ENCODE results near the gene TEX261.
A peak's percentile ranks its signal among the peaks of the same experiment; 100 is the strongest.

The TEX261 gene

GRCh38 chr2:70948337-70949003 lies 46.2 kb downstream of the TEX261 start:
- peak; percentile 77 for DNase-seq (ENCODE audit: low read depth)
- H3K4me3 ChIP-seq (ENCODE audit: low read depth, low read length), result no peak overlapping the region
- TF ChIP-seq, protein P1, sequence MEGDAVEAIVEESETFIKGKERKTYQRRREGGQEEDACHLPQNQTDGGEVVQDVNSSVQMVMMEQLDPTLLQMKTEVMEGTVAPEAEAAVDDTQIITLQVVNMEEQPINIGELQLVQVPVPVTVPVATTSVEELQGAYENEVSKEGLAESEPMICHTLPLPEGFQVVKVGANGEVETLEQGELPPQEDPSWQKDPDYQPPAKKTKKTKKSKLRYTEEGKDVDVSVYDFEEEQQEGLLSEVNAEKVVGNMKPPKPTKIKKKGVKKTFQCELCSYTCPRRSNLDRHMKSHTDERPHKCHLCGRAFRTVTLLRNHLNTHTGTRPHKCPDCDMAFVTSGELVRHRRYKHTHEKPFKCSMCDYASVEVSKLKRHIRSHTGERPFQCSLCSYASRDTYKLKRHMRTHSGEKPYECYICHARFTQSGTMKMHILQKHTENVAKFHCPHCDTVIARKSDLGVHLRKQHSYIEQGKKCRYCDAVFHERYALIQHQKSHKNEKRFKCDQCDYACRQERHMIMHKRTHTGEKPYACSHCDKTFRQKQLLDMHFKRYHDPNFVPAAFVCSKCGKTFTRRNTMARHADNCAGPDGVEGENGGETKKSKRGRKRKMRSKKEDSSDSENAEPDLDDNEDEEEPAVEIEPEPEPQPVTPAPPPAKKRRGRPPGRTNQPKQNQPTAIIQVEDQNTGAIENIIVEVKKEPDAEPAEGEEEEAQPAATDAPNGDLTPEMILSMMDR (IDR thresholded peaks at IDR 0.05; ENCODE audit: low read depth, low read length), result peak; percentile 90
- TF ChIP-seq MYC (IDR thresholded peaks at IDR 0.05; ENCODE audit: low read depth, low read length), result 0 out of 2 replicates have a peak, but pooled peaks have one; percentile 21
- TF ChIP-seq MAX (IDR thresholded peaks at IDR 0.05; ENCODE audit: low read depth, low read length), result peak; percentile 69
- no peak for TF ChIP-seq POLR2A (IDR thresholded peaks at IDR 0.05; ENCODE audit: extremely low read depth, insufficient read length)

DNA sequence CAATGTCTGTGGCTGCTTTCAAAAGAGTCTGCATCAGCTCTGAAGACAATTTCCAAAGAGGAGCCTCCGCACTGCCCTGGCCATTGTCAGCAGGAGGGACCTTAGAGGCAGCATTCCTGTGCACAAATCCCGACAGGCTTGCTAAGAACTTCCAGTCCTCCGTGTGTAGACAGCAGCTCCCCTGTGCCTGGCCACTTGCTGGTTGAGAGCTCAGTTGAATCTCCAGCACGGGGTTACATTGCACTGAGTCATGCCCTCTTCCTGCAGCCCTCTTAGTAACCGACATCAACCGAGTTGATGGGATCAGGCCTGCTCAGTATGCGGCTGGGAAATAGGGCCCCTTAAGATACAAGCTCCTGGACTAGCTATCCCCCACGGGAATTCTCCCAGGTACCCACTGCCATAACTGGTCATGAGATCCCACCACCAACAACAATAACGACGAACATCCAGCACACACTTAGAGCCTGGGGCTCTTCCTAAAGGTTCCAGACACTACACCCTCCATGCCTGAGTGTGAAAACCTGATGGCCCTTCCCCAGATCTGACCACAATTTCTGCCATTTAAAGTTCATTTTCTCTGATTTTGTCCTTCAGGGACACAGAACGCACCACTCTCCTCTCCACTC lies 47.0 kb downstream of the TEX261 start:
- no peak for TF ChIP-seq MYC (IDR thresholded peaks at IDR 0.05; ENCODE audit: low read depth, low read length)
- TF ChIP-seq MAX (IDR thresholded peaks at IDR 0.05; ENCODE audit: low read depth, low read length), result no peak
- no peak for TF ChIP-seq POLR2A (IDR thresholded peaks at IDR 0.05; ENCODE audit: extremely low read depth, insufficient read length)
- TF ChIP-seq, protein P1 (IDR thresholded peaks at IDR 0.05; ENCODE audit: low read depth, low read length), result no peak
- no peak overlapping the region for H3K4me3 ChIP-seq (ENCODE audit: low read depth, low read length)
- DNase-seq (ENCODE audit: low read depth), result no peak

- H3K4me3 ChIP-seq (ENCODE audit: low read depth, low read length), result no peak overlapping the region
- TF ChIP-seq, protein P1 (IDR thresholded peaks at IDR 0.05; ENCODE audit: low read depth, low read length), result peak; percentile 85
- no peak for TF ChIP-seq MYC (IDR thresholded peaks at IDR 0.05; ENCODE audit: low read depth, low read length)
- peak; percentile 77 for DNase-seq (ENCODE audit: low read depth)
Observed at GRCh38 chr2:70946832-70947442, 47.7 kb downstream of the TEX261 start.

- H3K4me3 ChIP-seq (ENCODE audit: low read depth, low read length), result no peak overlapping the region
- no peak for DNase-seq (ENCODE audit: low read depth)
- TF ChIP-seq, protein P1 (IDR thresholded peaks at IDR 0.05; ENCODE audit: low read depth, low read length), result no peak
- TF ChIP-seq MAX (IDR thresholded peaks at IDR 0.05; ENCODE audit: low read depth, low read length) (no peak), POLR2A (IDR thresholded peaks at IDR 0.05; ENCODE audit: extremely low read depth, insufficient read length) (no peak), MYC (IDR thresholded peaks at IDR 0.05; ENCODE audit: low read depth, low read length) (no peak)
Observed at GRCh38 chr2:70944111-70944690, 50.5 kb downstream of the TEX261 start.

DNA sequence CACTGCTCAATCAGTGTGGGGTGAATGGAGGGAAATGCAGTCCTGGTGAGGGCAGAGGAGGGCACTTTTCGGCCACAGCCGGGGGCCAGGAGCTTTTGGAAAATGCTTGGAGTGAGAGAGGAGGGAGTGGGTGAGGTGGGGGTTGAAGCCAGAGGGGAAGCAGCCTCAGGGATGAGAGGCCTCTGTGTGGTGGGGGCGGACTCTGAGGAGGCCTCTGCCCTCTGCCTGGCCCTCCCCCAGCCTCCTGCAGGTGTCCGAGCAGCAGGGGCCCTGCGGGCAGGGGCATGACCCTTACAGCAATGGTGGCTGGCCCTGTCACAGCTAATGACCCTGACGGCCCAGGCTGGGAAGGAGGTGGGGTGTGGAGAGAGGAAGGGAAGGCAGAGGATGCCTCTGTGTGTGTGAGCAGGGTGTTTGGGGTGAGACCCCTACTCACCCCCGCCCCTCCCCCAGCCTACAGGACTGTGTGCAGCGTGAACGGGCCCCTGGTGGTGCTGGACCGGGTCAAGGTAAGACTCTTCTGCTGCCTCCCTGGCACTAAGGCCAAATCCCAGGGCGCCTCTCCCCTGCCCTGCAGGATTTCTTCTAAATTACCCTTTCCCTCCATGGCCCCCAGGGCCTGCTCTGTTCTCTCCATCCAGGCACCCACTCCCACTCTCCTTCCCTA lies 51.3 kb downstream of the TEX261 start:
- DNase-seq (ENCODE audit: low read depth), result no peak
- TF ChIP-seq POLR2A (IDR thresholded peaks at IDR 0.05; ENCODE audit: extremely low read depth, insufficient read length) (no peak), MAX (IDR thresholded peaks at IDR 0.05; ENCODE audit: low read depth, low read length) (no peak), MYC (IDR thresholded peaks at IDR 0.05; ENCODE audit: low read depth, low read length) (no peak)
- TF ChIP-seq, protein P1 (IDR thresholded peaks at IDR 0.05; ENCODE audit: low read depth, low read length), result no peak
- H3K4me3 ChIP-seq (ENCODE audit: low read depth, low read length), result no peak overlapping the region

Data from NB4 (cell line).